Activated CD8-positive, alpha-beta T cell treated with anti-CD3 and anti-CD28 coated beads for 36 hours (primary cell): ENCODE results near the gene RAB4B. TPM values are rescaled to one million over a fixed set of nuclear protein-coding genes. Genes with fewer than 3 reads are reported as not detected.

Experiments
- ATAC-seq: fragments of 200-7000 bp; cut with Tn5 transposase; one replicate; pipeline ENCODE4 v1.10.0; 2021; ENCODE audit warnings: mild to moderate bottlenecking, moderate library complexity
- CTCF ChIA-PET: fragments of 350-600 bp; sonication (Branson Sonifier 250); formaldehyde crosslinking; loops from one replicate; lab custom pipeline; 2021; ENCODE audit warnings: antibody characterized with exemption; lab: Charles Lee
- POLR2A ChIA-PET: fragments of 350-600 bp; sonication (Branson Sonifier 250); formaldehyde crosslinking; loops from one replicate; lab custom pipeline; 2021; ENCODE audit warnings: antibody characterized with exemption; lab: Charles Lee
- DNase-seq: peaks from one replicate; pipeline ENCODE4 v3.0.0-alpha.2; 2020
- H3K27ac Mint-ChIP-seq: one replicate; pipeline ENCODE4 v1.8.0; 2021; ENCODE audit warnings: mild to moderate bottlenecking, mixed read lengths
- H3K27me3 Mint-ChIP-seq: one replicate; pipeline ENCODE4 v1.8.0; 2021; ENCODE audit warnings: mixed read lengths
- H3K36me3 Mint-ChIP-seq: one replicate; pipeline ENCODE4 v1.8.0; 2021; ENCODE audit warnings: low read depth, mixed read lengths
- H3K4me1 Mint-ChIP-seq: one replicate; pipeline ENCODE4 v1.8.0; 2021; ENCODE audit warnings: low read depth, mixed read lengths
- H3K4me3 Mint-ChIP-seq: one replicate; pipeline ENCODE4 v1.8.0; 2021; ENCODE audit warnings: mild to moderate bottlenecking, moderate library complexity, mixed read lengths
- H3K9me3 Mint-ChIP-seq: one replicate; pipeline ENCODE4 v1.8.0; 2021; ENCODE audit warnings: mixed read lengths
- intact Hi-C: fragments of 100-400 bp; cut with micrococcal nuclease; formaldehyde crosslinking; loops from one replicate; pipeline ENCODE4 v1.10.0; 2022
- total RNA-seq, 2 experiments: library from RNA; stranded (reverse); gene quantifications; one replicate each; pipeline ENCODE4 v1.2.3, GENCODE V29; 2021
- TF ChIP-seq, protein P1 (sequence below): fragments of 200-600 bp; IDR thresholded peaks from one replicate; pipeline ENCODE4 v1.8.0; 2022; ENCODE audit warnings: antibody characterized with exemption, mild to moderate bottlenecking

RAB4B gene
- total RNA-seq, 2 experiments from 2014 or later, result 39.7 to 42.3 TPM

DNA sequence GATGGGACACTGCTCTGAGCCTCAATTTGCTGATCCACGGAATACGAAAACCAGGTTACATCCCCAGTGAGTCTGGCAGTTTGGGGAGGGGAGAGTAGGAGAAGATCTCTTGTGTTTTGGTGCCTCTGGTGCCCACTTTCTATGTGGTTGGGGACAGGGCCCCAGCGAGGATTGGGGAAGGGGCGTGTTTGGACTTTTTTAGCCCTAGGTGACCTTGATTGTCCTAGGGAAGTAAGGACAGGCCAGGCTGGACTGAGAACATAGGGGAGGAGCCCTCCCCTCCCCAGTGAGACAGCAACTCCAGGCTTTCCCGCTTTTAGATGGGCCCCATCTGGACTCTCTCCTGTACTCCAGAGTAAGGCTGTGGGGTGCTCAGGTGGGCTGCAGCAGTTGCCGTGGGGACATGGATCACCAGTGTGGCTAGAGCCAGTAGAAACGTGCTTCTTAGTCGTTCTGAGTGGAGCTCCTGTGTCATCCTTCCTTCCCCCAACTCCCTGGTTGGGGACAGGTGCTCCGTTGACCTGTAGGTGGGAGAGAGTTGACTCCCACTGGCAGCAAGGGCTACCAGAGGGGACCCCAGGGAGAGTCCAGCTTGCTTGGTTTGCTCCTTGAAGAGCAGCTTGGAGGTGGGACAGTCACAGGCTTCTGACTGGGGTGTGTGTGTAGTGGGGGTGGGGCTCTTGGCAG lies 25.3 kb downstream of the RAB4B start:
- no peaks in the 10 kb centered on the region for H3K9me3 Mint-ChIP-seq
- no peak for ATAC-seq
- ChIA-PET POLR2A (interaction anchor here (0.9 to 1.8 kb wide), 2 partner anchors 25 to 112 kb away, joined by 4 to 5 read pairs; partner anchors contain the start of gene RAB4B), CTCF (interaction anchor here (1.0 kb wide), 1 partner anchor 140 kb away, joined by 3 read pairs; no protein-coding TSS in a partner anchor)
- peaks cover 79% of the 10 kb centered on the region for H3K4me1 Mint-ChIP-seq
- H3K36me3 Mint-ChIP-seq, result peaks cover 62% of the 10 kb centered on the region
- no peaks in the 10 kb centered on the region for H3K27me3 Mint-ChIP-seq
- H3K4me3 Mint-ChIP-seq, result peak overlapping the region; percentile 95
- peak; percentile 24 for DNase-seq
- intact Hi-C loops, result loop anchor here (5.0 kb wide), 2 partner anchors 51 to 141 kb away; partner anchors contain the start of genes ACTMAP and SNRPA
- peak overlapping the region; percentile 83 for H3K27ac Mint-ChIP-seq
- TF ChIP-seq, protein P1, sequence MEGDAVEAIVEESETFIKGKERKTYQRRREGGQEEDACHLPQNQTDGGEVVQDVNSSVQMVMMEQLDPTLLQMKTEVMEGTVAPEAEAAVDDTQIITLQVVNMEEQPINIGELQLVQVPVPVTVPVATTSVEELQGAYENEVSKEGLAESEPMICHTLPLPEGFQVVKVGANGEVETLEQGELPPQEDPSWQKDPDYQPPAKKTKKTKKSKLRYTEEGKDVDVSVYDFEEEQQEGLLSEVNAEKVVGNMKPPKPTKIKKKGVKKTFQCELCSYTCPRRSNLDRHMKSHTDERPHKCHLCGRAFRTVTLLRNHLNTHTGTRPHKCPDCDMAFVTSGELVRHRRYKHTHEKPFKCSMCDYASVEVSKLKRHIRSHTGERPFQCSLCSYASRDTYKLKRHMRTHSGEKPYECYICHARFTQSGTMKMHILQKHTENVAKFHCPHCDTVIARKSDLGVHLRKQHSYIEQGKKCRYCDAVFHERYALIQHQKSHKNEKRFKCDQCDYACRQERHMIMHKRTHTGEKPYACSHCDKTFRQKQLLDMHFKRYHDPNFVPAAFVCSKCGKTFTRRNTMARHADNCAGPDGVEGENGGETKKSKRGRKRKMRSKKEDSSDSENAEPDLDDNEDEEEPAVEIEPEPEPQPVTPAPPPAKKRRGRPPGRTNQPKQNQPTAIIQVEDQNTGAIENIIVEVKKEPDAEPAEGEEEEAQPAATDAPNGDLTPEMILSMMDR, result no peak

DNA sequence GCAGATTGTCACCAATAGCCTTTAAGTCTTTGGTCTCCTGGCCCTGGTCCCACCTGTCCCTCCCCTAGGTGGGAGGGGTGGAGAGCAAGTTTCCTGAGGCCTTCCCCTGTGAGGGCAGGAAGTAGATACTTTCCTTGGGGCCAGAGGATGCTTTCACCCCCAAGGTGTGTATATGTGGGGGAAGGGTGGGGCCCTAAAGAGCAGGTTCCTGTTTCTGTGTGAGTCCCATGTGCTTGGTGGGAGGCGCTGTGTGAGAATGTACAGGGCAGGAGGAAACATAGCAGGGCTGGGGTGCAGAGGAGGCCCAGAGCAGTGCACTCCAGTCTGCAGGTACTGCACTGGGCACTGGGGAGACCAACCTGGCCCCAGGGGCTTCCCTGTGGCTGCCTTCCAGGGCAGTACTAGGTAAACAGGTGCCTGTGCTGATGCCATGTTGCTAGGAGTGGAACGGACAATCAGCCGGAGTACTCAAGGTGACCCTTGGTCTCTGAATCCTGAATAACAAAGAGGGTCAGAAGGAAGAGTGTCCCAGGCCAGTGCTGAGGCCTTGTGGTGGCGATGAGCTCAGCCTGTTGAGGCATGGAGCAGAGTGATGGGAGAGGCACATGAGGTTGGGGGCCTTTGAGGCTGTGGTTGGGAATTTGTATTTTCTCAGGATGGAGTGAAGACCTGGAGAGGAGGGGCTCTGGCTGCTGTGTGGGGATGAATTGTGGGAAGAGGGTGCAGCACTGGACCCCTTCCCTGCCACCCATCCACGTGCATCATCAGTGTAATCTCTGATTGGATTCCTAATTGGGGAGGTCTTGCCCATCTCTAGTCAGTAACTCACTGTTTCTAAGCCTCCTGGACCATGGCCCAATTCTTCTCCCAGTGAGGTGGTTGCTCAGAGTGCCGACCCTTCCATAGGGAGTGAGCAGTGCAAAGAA lies 26.1 kb downstream of the RAB4B start:
- ATAC-seq, result peak; percentile 63
- peaks cover 63% of the 10 kb centered on the region for H3K36me3 Mint-ChIP-seq
- DNase-seq, result peak; percentile 87
- CTCF ChIA-PET, result interaction anchor here (0.7 to 4.5 kb wide), 5 partner anchors 31 to 142 kb away, joined by 3 to 36 read pairs (median 3); no protein-coding TSS in a partner anchor
- intact Hi-C loops, result loop anchor here (5.0 kb wide), 2 partner anchors 52 to 142 kb away; partner anchors contain the start of genes ACTMAP and SNRPA
- TF ChIP-seq, protein P1, result no peak
- POLR2A ChIA-PET, result interaction anchor here (0.6 to 1.8 kb wide), 6 partner anchors 25 to 189 kb away, joined by 3 to 5 read pairs (median 4); partner anchors contain the start of gene RAB4B
- peak overlapping the region; percentile 83 for H3K27ac Mint-ChIP-seq
- H3K4me1 Mint-ChIP-seq, result peaks cover 76% of the 10 kb centered on the region
- peak overlapping the region; percentile 95 for H3K4me3 Mint-ChIP-seq
- no peaks in the 10 kb centered on the region for H3K27me3 Mint-ChIP-seq
- no peaks in the 10 kb centered on the region for H3K9me3 Mint-ChIP-seq

DNA sequence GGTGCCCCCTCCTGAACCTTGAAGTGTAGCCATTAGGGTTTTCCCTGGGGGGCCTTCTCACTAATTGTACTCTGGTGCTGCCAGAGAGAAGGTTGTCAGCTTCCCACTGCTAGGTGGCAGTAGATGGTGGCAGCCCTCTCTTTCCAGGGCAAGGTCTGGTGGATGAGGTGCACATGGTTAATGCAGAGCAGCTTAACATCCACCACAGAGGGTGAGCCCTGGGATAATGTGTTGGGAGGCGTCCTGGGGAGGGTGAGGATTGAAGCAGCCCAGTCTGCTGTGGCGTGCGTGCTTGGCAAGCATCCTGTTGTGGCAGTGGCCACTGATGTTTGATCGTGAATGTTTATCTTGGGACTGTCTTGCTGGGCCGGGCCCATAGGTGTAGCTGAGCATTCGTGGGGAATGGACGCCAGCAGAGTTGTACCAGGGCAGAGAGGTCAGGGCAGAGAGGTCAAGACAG lies 26.8 kb downstream of the RAB4B start:
- ChIA-PET POLR2A (interaction anchor here (0.6 to 2.9 kb wide), 7 partner anchors 26 to 190 kb away, joined by 3 to 12 read pairs (median 3); no protein-coding TSS in a partner anchor), CTCF (interaction anchor here (0.7 to 4.5 kb wide), 6 partner anchors 27 to 143 kb away, joined by 3 to 36 read pairs (median 13); partner anchors contain the start of gene RAB4B)
- DNase-seq, result no peak
- Mint-ChIP-seq H3K4me1 (peaks cover 77% of the 10 kb centered on the region), H3K9me3 (no peaks in the 10 kb centered on the region), H3K36me3 (peaks cover 62% of the 10 kb centered on the region), H3K27ac (peak overlapping the region; percentile 83), H3K4me3 (peak overlapping the region; percentile 95), H3K27me3 (no peaks in the 10 kb centered on the region)
- ATAC-seq, result no peak
- intact Hi-C loops, result loop anchor here (5.0 kb wide), 2 partner anchors 53 to 143 kb away; partner anchors contain the start of genes ACTMAP and SNRPA
- TF ChIP-seq, protein P1, result no peak

DNA sequence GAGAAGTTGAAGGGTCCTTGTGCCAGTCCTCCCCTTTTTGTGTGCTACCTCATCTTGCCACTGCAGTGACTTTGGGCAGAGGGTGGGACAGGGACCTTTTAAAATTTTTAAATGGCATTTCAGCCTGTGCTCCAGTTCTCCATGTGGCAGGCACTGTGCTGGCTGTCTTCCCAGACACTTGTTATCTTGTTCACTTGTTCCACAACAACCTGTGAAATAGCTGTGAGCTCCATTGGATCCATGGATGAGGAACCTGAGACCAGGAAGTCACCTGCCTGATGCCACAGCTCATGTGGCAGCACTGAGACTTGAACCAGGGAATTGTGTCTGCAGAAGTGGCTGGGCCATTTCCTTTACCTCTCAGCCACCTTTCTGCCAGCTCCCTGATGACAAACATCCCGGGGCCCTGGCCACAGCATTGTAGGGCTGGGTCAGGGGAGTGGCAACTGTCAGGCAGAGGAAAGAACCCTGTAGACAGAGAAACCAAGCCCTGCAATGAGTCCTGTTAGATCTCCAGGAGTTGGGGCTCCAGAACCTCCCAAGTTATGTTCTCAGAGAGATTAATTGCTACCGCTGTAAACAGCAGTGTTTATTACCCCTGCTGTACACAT lies 27.3 kb downstream of the RAB4B start:
- no peak for ATAC-seq
- Mint-ChIP-seq H3K27ac (peak overlapping the region; percentile 83), H3K4me1 (peaks cover 80% of the 10 kb centered on the region), H3K27me3 (no peaks in the 10 kb centered on the region), H3K9me3 (no peaks in the 10 kb centered on the region), H3K36me3 (peaks cover 57% of the 10 kb centered on the region), H3K4me3 (peak overlapping the region; percentile 95)
- TF ChIP-seq, protein P1, result no peak
- POLR2A ChIA-PET, result interaction anchor here (0.6 to 2.9 kb wide), 5 partner anchors 50 to 191 kb away, joined by 3 to 12 read pairs (median 4); partner anchors contain the start of gene ACTMAP
- CTCF ChIA-PET, result interaction anchor here (0.6 to 4.5 kb wide), 7 partner anchors 9 to 170 kb away, joined by 3 to 36 read pairs (median 13); partner anchors contain the start of genes ACTMAP, NUMBL, RAB4B and SNRPA
- peak; percentile 63 for DNase-seq
- intact Hi-C loops, result no loop called here
